ENCODE measurements around the gene ATMIN. TPM values are rescaled to one million over a fixed set of nuclear protein-coding genes. Genes with fewer than 3 reads are reported as not detected.

The ATMIN gene
- total RNA-seq, 1 donor, result 54.0 TPM

DNA sequence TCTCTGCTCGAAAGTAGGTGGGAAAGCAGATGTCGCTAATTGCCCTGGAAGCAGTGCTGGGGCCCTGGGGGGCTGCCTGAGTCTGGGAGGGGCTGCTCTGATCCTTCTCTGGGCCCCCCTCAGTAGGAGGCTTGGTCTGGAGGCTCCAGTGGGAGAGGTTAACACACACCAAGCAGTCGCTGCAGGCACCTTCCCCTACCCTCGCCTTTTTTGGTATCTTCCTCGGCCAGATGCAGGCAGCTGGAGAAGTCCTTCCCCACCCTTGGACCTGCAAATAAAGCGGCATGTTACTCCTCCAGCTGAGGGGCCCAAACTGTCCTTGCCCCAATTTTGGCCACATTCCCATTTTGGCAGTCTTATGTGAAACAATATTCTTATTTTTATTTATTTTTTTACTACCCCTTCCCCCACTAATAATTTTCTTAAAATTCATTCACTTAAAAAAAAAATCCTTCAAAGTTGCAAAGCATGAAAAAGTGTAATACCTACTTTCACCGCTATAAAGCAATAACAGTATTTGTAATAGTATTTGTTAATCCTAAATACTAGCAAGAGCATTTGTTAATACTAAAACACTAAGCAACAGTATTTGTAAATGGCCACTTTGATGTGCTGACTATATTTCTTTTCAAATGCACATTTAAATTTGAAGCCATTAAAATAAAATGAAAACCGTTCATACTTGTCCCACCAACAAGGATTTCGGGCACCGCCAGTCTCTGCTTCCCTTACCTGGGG is 26.4 kb downstream of the ATMIN start:
- DNase-seq (ENCODE audit: low read depth), result no peak
- H3K4me3 ChIP-seq (ENCODE audit: low read depth, low read length), result no peak overlapping the region
- no peak for TF ChIP-seq CTCF (IDR thresholded peaks at IDR 0.05; ENCODE audit: insufficient read depth, low read depth, low read length)

- peak; percentile 63 for DNase-seq (ENCODE audit: low read depth)
- H3K4me3 ChIP-seq (ENCODE audit: low read depth, low read length), result no peak overlapping the region
- TF ChIP-seq CTCF (IDR thresholded peaks at IDR 0.05; ENCODE audit: insufficient read depth, low read depth, low read length), result no peak
Measured at GRCh38 chr16:81066681-81067080, 31.0 kb downstream of the ATMIN start.

DNA sequence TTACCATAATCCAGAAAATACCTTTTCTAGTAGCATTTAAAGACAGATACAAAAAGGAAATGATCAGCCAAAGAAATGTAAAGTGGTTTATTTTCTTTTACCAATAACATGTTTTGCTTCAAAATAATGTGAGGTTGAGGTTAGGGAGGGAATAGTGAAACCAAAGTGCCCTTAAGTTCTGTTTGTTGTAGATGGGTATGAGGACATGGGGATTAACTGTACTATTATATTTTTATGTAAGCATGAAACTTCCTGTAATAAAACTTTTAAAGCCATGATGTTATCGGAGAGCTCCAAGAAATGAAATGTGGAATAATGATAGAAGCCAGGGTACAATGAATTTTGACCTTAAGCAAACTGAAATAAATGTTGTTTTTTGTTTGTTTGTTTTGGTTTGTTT is 31.5 kb downstream of the ATMIN start:
- peak overlapping the region; percentile 23 for H3K4me3 ChIP-seq (ENCODE audit: low read depth, low read length)
- TF ChIP-seq CTCF (IDR thresholded peaks at IDR 0.05; ENCODE audit: insufficient read depth, low read depth, low read length), result no peak
- DNase-seq (ENCODE audit: low read depth), result peak; percentile 95

- TF ChIP-seq CTCF (IDR thresholded peaks at IDR 0.05; ENCODE audit: insufficient read depth, low read depth, low read length), result no peak
- H3K4me3 ChIP-seq (ENCODE audit: low read depth, low read length), result no peak overlapping the region
Measured at GRCh38 chr16:81069063-81069462, 33.4 kb downstream of the ATMIN start.

DNA sequence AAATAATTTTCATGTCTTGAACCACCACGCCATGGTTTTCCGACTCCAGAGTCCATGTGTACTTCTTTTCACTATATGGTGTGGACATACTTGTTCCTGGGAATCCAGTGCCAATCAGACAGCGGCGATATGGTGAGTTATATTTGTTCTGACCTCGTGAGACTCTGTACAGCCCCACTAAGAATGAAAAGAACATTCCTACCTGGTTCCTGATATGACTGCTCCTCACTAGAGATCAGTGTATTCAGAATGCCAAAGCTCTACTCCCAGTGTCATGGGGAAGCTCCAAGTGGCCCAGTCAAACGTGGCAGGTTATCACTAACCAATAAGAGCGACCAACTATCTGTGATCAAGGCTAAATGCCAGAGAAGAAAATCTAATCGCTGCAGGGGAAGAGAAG is 35.3 kb downstream of the ATMIN start:
- DNase-seq (ENCODE audit: low read depth), result no peak
- no peak for TF ChIP-seq CTCF (IDR thresholded peaks at IDR 0.05; ENCODE audit: insufficient read depth, low read depth, low read length)
- no peak overlapping the region for H3K4me3 ChIP-seq (ENCODE audit: low read depth, low read length)

More at GRCh38 chr16:81069063-81069462, 33.4 kb downstream of the ATMIN start:
- no peak for DNase-seq (ENCODE audit: low read depth)

- H3K4me3 ChIP-seq (ENCODE audit: low read depth, low read length), result no peak overlapping the region
- peak; percentile 61 for DNase-seq (ENCODE audit: low read depth)
- TF ChIP-seq CTCF (IDR thresholded peaks at IDR 0.05; ENCODE audit: insufficient read depth, low read depth, low read length), result no peak
Measured at GRCh38 chr16:81071805-81072204, 36.2 kb downstream of the ATMIN start.
